ENCODE results near the gene COL4A2. TPM values are rescaled to one million over a fixed set of nuclear protein-coding genes. Genes with fewer than 3 reads are reported as not detected.

COL4A2 gene
- total and polyA plus RNA-seq, 2 donors (not counting 1 experiment from before 2014, with no cell fraction given), result 0.17 TPM; not detected in 1

GRCh38 chr13:110351636-110352420, 44.7 kb downstream of the COL4A2 start:
- no peaks in the 10 kb centered on the region for H3K36me3 ChIP-seq (replicated peaks in 1 of 2; ENCODE audit: control extremely low read depth in 1 of 2, control insufficient read depth in 1 of 2, extremely low read depth in 1 of 2, insufficient read depth in 2 of 2, low read length in 1 of 2)
- intact Hi-C loops (cut with micrococcal nuclease), result no loop called here
- CTCF ChIA-PET, result no interaction called here
- peaks cover 0 to 3% (median 0%) of the 10 kb centered on the region in 4 experiments for H3K27me3 ChIP-seq (replicated peaks in 1 of 4; ENCODE audit: control extremely low read depth in 1 of 4, control insufficient read depth in 3 of 4, insufficient read depth in 4 of 4, low read length in 3 of 4)
- H3K27ac ChIP-seq (ENCODE audit: low read length in 2 of 2), result no peak overlapping the region
- WGBS (ENCODE audit: insufficient coverage), result 83% methylated on average over 3 of the region's 6 CpGs
- DNase-seq (no peak), ATAC-seq (ENCODE audit: low read depth) (no peak)
- Mint-ChIP-seq H3K27ac (no peak overlapping the region), H3K27me3 (peaks cover 16% of the 10 kb centered on the region), H3K9me3 (ENCODE audit: insufficient read depth) (no peaks in the 10 kb centered on the region), H3K4me3 (no peak overlapping the region), H3K4me1 (no peaks in the 10 kb centered on the region)
- no peak overlapping the region for H3K4me2 ChIP-seq (replicated peaks; ENCODE audit: low read depth, low read length, poor library complexity, severe bottlenecking)
- no peak overlapping the region for H3K9ac ChIP-seq (ENCODE audit: low read length)
- no peak for TF ChIP-seq EZH2 (IDR thresholded peaks at IDR 0.05; ENCODE audit: borderline replicate concordance, insufficient read depth, low read depth, low read length, poor library complexity, severe bottlenecking)
- TF ChIP-seq CTCF (IDR thresholded peaks at IDR 0.05), result no peak
- no peaks in the 10 kb centered on the region for H4K20me1 ChIP-seq (ENCODE audit: control insufficient read depth, insufficient read depth, low read length, poor library complexity, severe bottlenecking)
- no peak overlapping the region for H2AFZ ChIP-seq (ENCODE audit: insufficient read depth, low read depth, low read length, poor library complexity, severe bottlenecking)
- no peak overlapping the region for H3K4me3 ChIP-seq (ENCODE audit: control extremely low read depth in 1 of 5, extremely low read depth in 1 of 5, insufficient read depth in 1 of 5, low read depth in 2 of 5, low read length in 4 of 5)
- no peaks in the 10 kb centered on the region for H3K4me1 ChIP-seq (ENCODE audit: control insufficient read depth in 2 of 2, insufficient read depth in 2 of 2, low read length in 2 of 2)
- no peaks in the 10 kb centered on the region for H3K79me2 ChIP-seq (ENCODE audit: control insufficient read depth, insufficient read depth, low read length)
- H3K9me3 ChIP-seq (ENCODE audit: control extremely low read depth in 1 of 3, control insufficient read depth in 2 of 3, insufficient read depth in 1 of 3, low read length in 2 of 3), result peaks cover 0 to 3% (median 0%) of the 10 kb centered on the region in 3 donors
- POLR2A ChIA-PET, result no interaction called here

GRCh38 chr13:110352735-110353134, 45.7 kb downstream of the COL4A2 start:
- Histone ChIP-seq H3K36me3 (replicated peaks in 1 of 2; ENCODE audit: control extremely low read depth in 1 of 2, control insufficient read depth in 1 of 2, extremely low read depth in 1 of 2, insufficient read depth in 2 of 2, low read length in 1 of 2) (no peaks in the 10 kb centered on the region), H3K4me2 (replicated peaks; ENCODE audit: low read depth, low read length, poor library complexity, severe bottlenecking) (no peak overlapping the region), H3K27me3 (replicated peaks in 1 of 4; ENCODE audit: control extremely low read depth in 1 of 4, control insufficient read depth in 3 of 4, insufficient read depth in 4 of 4, low read length in 3 of 4) (peaks cover 0 to 3% (median 0%) of the 10 kb centered on the region in 4 experiments), H3K4me1 (ENCODE audit: control insufficient read depth in 2 of 2, insufficient read depth in 2 of 2, low read length in 2 of 2) (no peaks in the 10 kb centered on the region), H3K9me3 (ENCODE audit: control extremely low read depth in 1 of 3, control insufficient read depth in 2 of 3, insufficient read depth in 1 of 3, low read length in 2 of 3) (peaks cover 0 to 3% (median 0%) of the 10 kb centered on the region in 3 donors), H3K27ac (ENCODE audit: low read length in 2 of 2) (no peak overlapping the region), H3K9ac (ENCODE audit: low read length) (no peak overlapping the region), H3K79me2 (ENCODE audit: control insufficient read depth, insufficient read depth, low read length) (no peaks in the 10 kb centered on the region), H4K20me1 (ENCODE audit: control insufficient read depth, insufficient read depth, low read length, poor library complexity, severe bottlenecking) (no peaks in the 10 kb centered on the region), H3K4me3 (ENCODE audit: control extremely low read depth in 1 of 5, extremely low read depth in 1 of 5, insufficient read depth in 1 of 5, low read depth in 2 of 5, low read length in 4 of 5) (no peak overlapping the region), H2AFZ (ENCODE audit: insufficient read depth, low read depth, low read length, poor library complexity, severe bottlenecking) (no peak overlapping the region)
- no peak overlapping the region for H3K4me3 Mint-ChIP-seq
- intact Hi-C loops (cut with micrococcal nuclease), result no loop called here
- ChIA-PET CTCF (no interaction called here), POLR2A (no interaction called here)
- DNase-seq (no peak), ATAC-seq (ENCODE audit: low read depth) (no peak)
- H3K4me1 Mint-ChIP-seq, result no peaks in the 10 kb centered on the region
- 85% methylated on average over 8 of the region's 8 CpGs for WGBS (ENCODE audit: insufficient coverage)
- TF ChIP-seq CTCF (IDR thresholded peaks at IDR 0.05) (no peak), EZH2 (IDR thresholded peaks at IDR 0.05; ENCODE audit: borderline replicate concordance, insufficient read depth, low read depth, low read length, poor library complexity, severe bottlenecking) (no peak)
- H3K9me3 Mint-ChIP-seq (ENCODE audit: insufficient read depth), result no peaks in the 10 kb centered on the region
- H3K27me3 Mint-ChIP-seq, result peaks cover 16% of the 10 kb centered on the region
- no peak overlapping the region for H3K27ac Mint-ChIP-seq

Data from B cell (primary cell).